ENCODE data around the gene IQGAP2. TPM values are rescaled to one million over a fixed set of nuclear protein-coding genes. Genes with fewer than 3 reads are reported as not detected.

IQGAP2 gene
- total RNA-seq, 2 experiments from 2014 or later: 62.7 to 72.1 TPM

GRCh38 chr5:76372323-76373054 lies 30.6 kb upstream of the IQGAP2 start:
- no peak for DNase-seq
- Mint-ChIP-seq H3K27me3 (ENCODE audit: low read depth) (no peaks in the 10 kb centered on the region), H3K4me3 (no peak overlapping the region), H3K9me3 (ENCODE audit: insufficient read depth) (no peaks in the 10 kb centered on the region), H3K36me3 (ENCODE audit: low read depth) (no peaks in the 10 kb centered on the region), H3K4me1 (ENCODE audit: low read depth) (peaks cover 28% of the 10 kb centered on the region), H3K27ac (peak overlapping the region; percentile 10)
- no peak for ATAC-seq
- POLR2A ChIA-PET: interaction anchor here (1.5 kb wide), 1 partner anchor 30 kb away, joined by 4 read pairs; no protein-coding TSS in a partner anchor
- CTCF ChIA-PET: no interaction called here

- no peaks in the 10 kb centered on the region for H3K36me3 Mint-ChIP-seq (ENCODE audit: low read depth)
- ATAC-seq (no peak), DNase-seq (no peak)
- H3K27me3 Mint-ChIP-seq (ENCODE audit: low read depth): no peaks in the 10 kb centered on the region
- H3K4me1 Mint-ChIP-seq (ENCODE audit: low read depth): peaks cover 35% of the 10 kb centered on the region
- H3K4me3 Mint-ChIP-seq: no peak overlapping the region
- ChIA-PET CTCF (interaction anchor here (1.1 to 2.4 kb wide), 2 partner anchors 17 to 27 kb away, joined by 4 to 12 read pairs; partner anchors contain the start of gene IQGAP2), POLR2A (interaction anchor here (1.2 kb wide), 1 partner anchor 27 kb away, joined by 3 read pairs; no protein-coding TSS in a partner anchor)
- H3K9me3 Mint-ChIP-seq (ENCODE audit: insufficient read depth): no peaks in the 10 kb centered on the region
- H3K27ac Mint-ChIP-seq: no peak overlapping the region
Measured at GRCh38 chr5:76376148-76376865, 26.8 kb upstream of the IQGAP2 start.

DNA sequence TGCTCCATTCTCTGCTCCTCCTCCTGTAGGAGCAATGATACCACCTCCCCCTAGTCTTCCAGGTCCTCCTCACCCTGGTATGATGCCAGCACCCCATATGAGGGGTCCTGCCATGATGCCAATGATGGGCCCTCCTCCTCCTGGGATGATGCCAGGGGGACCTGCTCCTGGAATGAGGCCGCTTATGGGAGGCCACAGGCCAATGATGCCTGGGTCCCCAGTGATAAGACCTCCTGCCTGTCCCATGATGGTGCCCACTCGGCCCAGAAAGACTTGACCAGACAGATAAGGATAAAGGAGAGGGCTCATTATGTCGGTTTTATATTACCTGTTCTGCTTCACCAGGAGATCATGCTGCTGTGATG lies 26.2 kb upstream of the IQGAP2 start:
- no peaks in the 10 kb centered on the region for H3K9me3 Mint-ChIP-seq (ENCODE audit: insufficient read depth)
- DNase-seq (no peak), ATAC-seq (no peak)
- H3K4me1 Mint-ChIP-seq (ENCODE audit: low read depth): peaks cover 35% of the 10 kb centered on the region
- ChIA-PET POLR2A (interaction anchor here (0.6 kb wide), 1 partner anchor 19 kb away, joined by 4 read pairs; no protein-coding TSS in a partner anchor), CTCF (interaction anchor here (2.4 kb wide), 1 partner anchor 26 kb away, joined by 12 read pairs; the partner anchor contains the start of gene IQGAP2)
- no peak overlapping the region for H3K4me3 Mint-ChIP-seq
- no peaks in the 10 kb centered on the region for H3K27me3 Mint-ChIP-seq (ENCODE audit: low read depth)
- H3K27ac Mint-ChIP-seq: no peak overlapping the region
- no peaks in the 10 kb centered on the region for H3K36me3 Mint-ChIP-seq (ENCODE audit: low read depth)

GRCh38 chr5:76378355-76378754 lies 24.7 kb upstream of the IQGAP2 start:
- DNase-seq: no peak

DNA sequence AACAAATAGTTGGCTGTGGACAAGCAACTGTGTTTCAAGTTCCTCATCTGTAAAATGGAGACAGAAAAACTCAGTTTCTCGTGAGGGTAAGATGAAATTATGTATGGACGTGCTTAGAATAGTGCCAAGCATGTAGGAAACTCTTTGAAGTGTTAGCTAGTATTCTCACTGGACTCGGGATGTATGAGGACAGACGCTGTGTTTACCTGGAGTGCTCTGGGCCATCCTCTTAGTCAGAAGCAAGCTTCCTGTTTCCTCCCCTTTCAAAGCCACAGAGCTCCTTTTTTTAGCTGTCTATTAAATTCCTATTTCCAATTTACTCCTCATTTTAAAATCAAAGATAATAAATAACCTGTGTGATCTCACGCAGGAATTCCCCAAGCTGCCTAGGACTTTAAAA lies 23.8 kb upstream of the IQGAP2 start:
- Mint-ChIP-seq H3K4me3 (no peak overlapping the region), H3K27ac (peak overlapping the region; percentile 14), H3K36me3 (ENCODE audit: low read depth) (no peaks in the 10 kb centered on the region), H3K9me3 (ENCODE audit: insufficient read depth) (no peaks in the 10 kb centered on the region), H3K4me1 (ENCODE audit: low read depth) (peaks cover 36% of the 10 kb centered on the region), H3K27me3 (ENCODE audit: low read depth) (no peaks in the 10 kb centered on the region)
- POLR2A ChIA-PET: no interaction called here
- no peak for DNase-seq
- CTCF ChIA-PET: interaction anchor here (0.6 to 1.4 kb wide), 4 partner anchors 9 to 395 kb away, joined by 3 to 5 read pairs (median 4); no protein-coding TSS in a partner anchor
- ATAC-seq: peak; percentile 73

More at GRCh38 chr5:76378355-76378754, 24.7 kb upstream of the IQGAP2 start:
- H3K27me3 Mint-ChIP-seq (ENCODE audit: low read depth): no peaks in the 10 kb centered on the region
- ChIA-PET POLR2A (interaction anchor here (0.8 kb wide), 1 partner anchor 65 kb away, joined by 3 read pairs; no protein-coding TSS in a partner anchor), CTCF (interaction anchor here (1.4 kb wide), 1 partner anchor 396 kb away, joined by 5 read pairs; no protein-coding TSS in a partner anchor)
- H3K4me3 Mint-ChIP-seq: no peak overlapping the region
- peaks cover 28% of the 10 kb centered on the region for H3K4me1 Mint-ChIP-seq (ENCODE audit: low read depth)
- H3K27ac Mint-ChIP-seq: no peak overlapping the region
- ATAC-seq: no peak
- H3K36me3 Mint-ChIP-seq (ENCODE audit: low read depth): no peaks in the 10 kb centered on the region
- no peaks in the 10 kb centered on the region for H3K9me3 Mint-ChIP-seq (ENCODE audit: insufficient read depth)

DNA sequence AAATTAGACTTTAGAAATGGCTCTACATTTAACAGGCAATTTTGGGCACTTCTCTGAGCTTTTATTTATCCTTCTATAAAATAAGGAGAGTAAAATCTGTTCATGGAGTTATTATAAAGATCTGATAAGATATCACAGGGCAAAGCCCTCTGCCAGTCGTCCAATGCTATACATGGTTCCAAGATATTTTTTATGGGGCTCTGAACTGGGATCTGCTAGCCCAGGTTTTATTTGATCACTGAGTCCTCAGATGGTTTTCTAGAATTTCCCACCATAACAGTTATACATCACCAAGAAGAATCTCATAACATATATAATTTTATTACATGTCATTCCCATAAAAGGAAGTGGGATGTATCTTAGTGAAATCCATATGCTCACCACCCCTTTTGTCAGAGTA lies 23.2 kb upstream of the IQGAP2 start:
- Mint-ChIP-seq H3K27me3 (ENCODE audit: low read depth) (no peaks in the 10 kb centered on the region), H3K27ac (no peak overlapping the region), H3K36me3 (ENCODE audit: low read depth) (no peaks in the 10 kb centered on the region), H3K9me3 (ENCODE audit: insufficient read depth) (no peaks in the 10 kb centered on the region), H3K4me3 (no peak overlapping the region), H3K4me1 (ENCODE audit: low read depth) (peaks cover 39% of the 10 kb centered on the region)
- POLR2A ChIA-PET: interaction anchor here (0.5 kb wide), 1 partner anchor 184 kb away, joined by 3 read pairs; no protein-coding TSS in a partner anchor
- DNase-seq (no peak), ATAC-seq (no peak)
- CTCF ChIA-PET: interaction anchor here (0.6 to 1.4 kb wide), 5 partner anchors 9 to 395 kb away, joined by 3 to 5 read pairs (median 3); no protein-coding TSS in a partner anchor

GRCh38 chr5:76380346-76381066 lies 22.6 kb upstream of the IQGAP2 start:
- CTCF ChIA-PET: interaction anchor here (1.0 kb wide), 2 partner anchors 9 to 23 kb away, joined by 3 read pairs; no protein-coding TSS in a partner anchor
- Mint-ChIP-seq H3K27ac (no peak overlapping the region), H3K27me3 (ENCODE audit: low read depth) (no peaks in the 10 kb centered on the region), H3K9me3 (ENCODE audit: insufficient read depth) (no peaks in the 10 kb centered on the region), H3K4me1 (ENCODE audit: low read depth) (peaks cover 41% of the 10 kb centered on the region), H3K36me3 (ENCODE audit: low read depth) (no peaks in the 10 kb centered on the region), H3K4me3 (no peak overlapping the region)
- DNase-seq (no peak), ATAC-seq (no peak)
- POLR2A ChIA-PET: interaction anchor here (0.5 kb wide), 1 partner anchor 183 kb away, joined by 3 read pairs; no protein-coding TSS in a partner anchor

DNA sequence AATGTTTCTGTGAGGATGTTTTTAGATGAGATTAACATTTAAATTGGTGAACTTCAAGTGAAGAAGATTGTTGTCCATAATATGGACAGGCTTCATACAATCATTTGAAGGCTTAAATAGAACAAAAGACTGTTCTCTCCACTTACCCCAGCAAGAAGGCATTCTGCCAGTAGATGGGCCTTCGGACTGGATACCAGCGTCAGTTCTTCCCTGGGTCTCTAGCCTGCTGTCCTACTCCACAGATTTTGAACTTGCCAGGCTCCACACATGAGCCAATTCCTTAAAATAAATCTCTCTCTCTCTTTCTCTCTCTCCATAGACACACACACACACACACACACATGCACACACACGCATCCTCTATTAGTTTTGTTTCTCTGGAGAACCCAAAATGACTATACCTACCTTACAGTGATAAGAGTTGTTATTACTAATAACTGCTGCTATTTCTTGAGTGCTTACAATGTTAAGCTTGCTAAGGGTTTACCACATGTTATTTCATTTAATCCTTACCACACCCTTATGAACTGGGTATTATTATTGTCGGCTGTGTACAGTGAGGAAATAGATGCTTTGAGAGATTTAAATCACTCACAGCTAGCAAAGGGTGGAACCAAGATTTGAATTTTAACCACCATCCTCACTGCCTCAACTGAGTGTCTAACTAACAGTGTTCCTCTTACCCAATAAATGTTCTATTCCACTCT lies 19.8 kb upstream of the IQGAP2 start:
- no peaks in the 10 kb centered on the region for H3K36me3 Mint-ChIP-seq (ENCODE audit: low read depth)
- ChIA-PET CTCF (interaction anchor here (1.3 to 2.4 kb wide), 4 partner anchors 19 to 200 kb away, joined by 4 to 9 read pairs (median 6); partner anchors contain the start of gene IQGAP2), POLR2A (interaction anchor here (0.9 to 1.3 kb wide), 2 partner anchors 19 to 57 kb away, joined by 4 to 5 read pairs; no protein-coding TSS in a partner anchor)
- H3K4me3 Mint-ChIP-seq: no peak overlapping the region
- no peaks in the 10 kb centered on the region for H3K9me3 Mint-ChIP-seq (ENCODE audit: insufficient read depth)
- no peak for ATAC-seq
- H3K4me1 Mint-ChIP-seq (ENCODE audit: low read depth): peaks cover 41% of the 10 kb centered on the region
- no peak for DNase-seq
- H3K27me3 Mint-ChIP-seq (ENCODE audit: low read depth): no peaks in the 10 kb centered on the region
- no peak overlapping the region for H3K27ac Mint-ChIP-seq

DNA sequence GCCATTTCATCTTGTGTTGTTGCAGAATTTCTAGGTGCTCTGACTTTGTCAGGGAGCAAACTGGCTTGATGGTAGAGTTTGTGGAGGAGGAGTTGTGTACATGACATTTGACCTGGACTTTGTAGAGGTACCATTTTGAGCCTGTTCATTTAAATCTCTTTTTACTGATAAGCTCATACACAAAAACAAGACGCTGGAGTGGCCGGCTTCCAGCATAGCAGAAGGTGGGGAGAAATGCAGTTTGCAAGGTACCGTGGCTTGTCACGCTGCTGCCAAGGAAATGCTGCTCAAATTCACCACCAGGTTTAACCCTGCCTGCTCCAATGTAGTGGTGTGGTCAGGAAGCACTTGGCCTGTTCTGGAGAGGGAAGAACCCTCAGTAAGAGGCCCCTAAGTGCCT lies 18.9 kb upstream of the IQGAP2 start:
- DNase-seq (no peak), ATAC-seq (no peak)
- Mint-ChIP-seq H3K4me1 (ENCODE audit: low read depth) (peaks cover 38% of the 10 kb centered on the region), H3K27me3 (ENCODE audit: low read depth) (no peaks in the 10 kb centered on the region), H3K4me3 (no peak overlapping the region), H3K36me3 (ENCODE audit: low read depth) (no peaks in the 10 kb centered on the region), H3K27ac (no peak overlapping the region), H3K9me3 (ENCODE audit: insufficient read depth) (no peaks in the 10 kb centered on the region)
- ChIA-PET CTCF (interaction anchor here (0.8 to 2.4 kb wide), 6 partner anchors 9 to 199 kb away, joined by 3 to 9 read pairs (median 4); partner anchors contain the start of gene IQGAP2), POLR2A (interaction anchor here (0.8 to 1.3 kb wide), 3 partner anchors 12 to 19 kb away, joined by 3 to 5 read pairs (median 3); partner anchors contain the start of gene IQGAP2)

- ChIA-PET CTCF (interaction anchor here (0.8 to 2.4 kb wide), 6 partner anchors 8 to 199 kb away, joined by 3 to 9 read pairs (median 4); partner anchors contain the start of gene IQGAP2), POLR2A (interaction anchor here (0.8 to 1.0 kb wide), 2 partner anchors 11 to 19 kb away, joined by 3 read pairs; partner anchors contain the start of gene IQGAP2)
- Mint-ChIP-seq H3K9me3 (ENCODE audit: insufficient read depth) (no peaks in the 10 kb centered on the region), H3K36me3 (ENCODE audit: low read depth) (no peaks in the 10 kb centered on the region), H3K4me3 (no peak overlapping the region), H3K27me3 (ENCODE audit: low read depth) (no peaks in the 10 kb centered on the region), H3K27ac (peak overlapping the region; percentile 28), H3K4me1 (ENCODE audit: low read depth) (peaks cover 35% of the 10 kb centered on the region)
- DNase-seq: no peak
- ATAC-seq: peak; percentile 48
Measured at GRCh38 chr5:76384705-76385104, 18.4 kb upstream of the IQGAP2 start.

Measured in activated CD8-positive, alpha-beta T cell treated with anti-CD3 and anti-CD28 coated beads, Interleukin-2, amount 10 ng/mL, durations not matched to agents 7 days and 5 days (primary cell).